ENCODE results near the gene PLEKHN1. TPM values are rescaled to one million over a fixed set of nuclear protein-coding genes. Genes with fewer than 3 reads are reported as not detected.
"Not testable (repeated sequence)": the region's sequence is repeated elsewhere in the genome, so short reads cannot be mapped to it uniquely, and the experiment has no call there.

PLEKHN1 gene
- total and polyA plus RNA-seq, 2 experiments from 2014 or later: 1.7 to 2.1 TPM

- in situ Hi-C loops (cut with MboI): no loop called here
- no peak for TF ChIP-seq EZH2phosphoT487 (IDR thresholded peaks at IDR 0.05; ENCODE audit: insufficient read depth, low read depth)
- TF ChIP-seq EZH2 (IDR thresholded peaks at IDR 0.05; ENCODE audit: insufficient read depth, poor library complexity, severe bottlenecking): no peak
- peak overlapping the region; percentile 62 for H3K4me3 ChIP-seq
Measured at GRCh38 chr1:984476-984814, 18.2 kb downstream of the PLEKHN1 start.

GRCh38 chr1:985126-985525 is 18.8 kb downstream of the PLEKHN1 start:
- no peak overlapping the region for H3K4me2 ChIP-seq (ENCODE audit: unreplicated experiment)
- H3K9me3 ChIP-seq (ENCODE audit: low read depth): no peaks in the 10 kb centered on the region
- H3K79me2 ChIP-seq (ENCODE audit: insufficient read depth): no peaks in the 10 kb centered on the region
- no peaks in the 10 kb centered on the region for H3K4me1 ChIP-seq (ENCODE audit: insufficient read depth)
- peaks cover 14% of the 10 kb centered on the region for H3K27me3 ChIP-seq (replicated peaks; ENCODE audit: insufficient read depth)
- H3F3A ChIP-seq (ENCODE audit: insufficient read depth): no peaks in the 10 kb centered on the region
- H3K4me3 ChIP-seq: no peak overlapping the region
- H3K27ac ChIP-seq: no peak overlapping the region
- no peak for DNase-seq
- H3K36me3 ChIP-seq (ENCODE audit: low read depth): no peaks in the 10 kb centered on the region
- 57 to 64% methylated on average over 13 of the region's 13 CpGs for WGBS, 2 experiments (ENCODE audit: low coverage in 1 of 2, low lambda C conversion rate in 2 of 2, missing lambda C conversion rate in 2 of 2)
- H3K9ac ChIP-seq: no peak overlapping the region
- in situ Hi-C loops (cut with MboI): no loop called here
- no peaks in the 10 kb centered on the region for H3K9me2 ChIP-seq (ENCODE audit: insufficient read depth)
- no peak overlapping the region for H2AFZ ChIP-seq
- H4K20me1 ChIP-seq (ENCODE audit: insufficient read depth): no peaks in the 10 kb centered on the region
- TF ChIP-seq EZH2phosphoT487 (IDR thresholded peaks at IDR 0.05; ENCODE audit: insufficient read depth, low read depth) (no peak), EZH2 (IDR thresholded peaks at IDR 0.05; ENCODE audit: insufficient read depth, poor library complexity, severe bottlenecking) (no peak)

More at GRCh38 chr1:984476-984814, 18.2 kb downstream of the PLEKHN1 start:
- Histone ChIP-seq H4K20me1 (ENCODE audit: insufficient read depth) (no peaks in the 10 kb centered on the region), H3K79me2 (ENCODE audit: insufficient read depth) (no peaks in the 10 kb centered on the region), H3K9ac (no peak overlapping the region), H3F3A (ENCODE audit: insufficient read depth) (no peaks in the 10 kb centered on the region), H3K27ac (no peak overlapping the region), H3K4me1 (ENCODE audit: insufficient read depth) (no peaks in the 10 kb centered on the region), H3K27me3 (replicated peaks; ENCODE audit: insufficient read depth) (peaks cover 14% of the 10 kb centered on the region), H3K9me3 (ENCODE audit: low read depth) (no peaks in the 10 kb centered on the region), H2AFZ (peak overlapping the region; percentile 62; the same call in 1 of the 2 replicates), H3K9me2 (ENCODE audit: insufficient read depth) (no peaks in the 10 kb centered on the region), H3K4me2 (ENCODE audit: unreplicated experiment) (peak overlapping the region; percentile 88), H3K36me3 (ENCODE audit: low read depth) (no peaks in the 10 kb centered on the region)
- 31 to 35% methylated on average over 12 of the region's 12 CpGs for WGBS, 2 experiments (ENCODE audit: low coverage in 1 of 2, low lambda C conversion rate in 2 of 2, missing lambda C conversion rate in 2 of 2)
- DNase-seq: no peak

- H3K79me2 ChIP-seq (ENCODE audit: insufficient read depth); H3K4me1 ChIP-seq (ENCODE audit: insufficient read depth); H3K27ac ChIP-seq; H2AFZ ChIP-seq; DNase-seq; H4K20me1 ChIP-seq (ENCODE audit: insufficient read depth); in situ Hi-C loops (cut with MboI); H3F3A ChIP-seq (ENCODE audit: insufficient read depth); H3K9ac ChIP-seq; H3K9me2 ChIP-seq (ENCODE audit: insufficient read depth); H3K9me3 ChIP-seq (ENCODE audit: low read depth); H3K4me2 ChIP-seq (ENCODE audit: unreplicated experiment); H3K36me3 ChIP-seq (ENCODE audit: low read depth); H3K4me3 ChIP-seq: not testable (repeated sequence)
- 69 to 81% methylated on average over 5 of the region's 5 CpGs for WGBS, 2 experiments (ENCODE audit: low coverage in 1 of 2, low lambda C conversion rate in 2 of 2, missing lambda C conversion rate in 2 of 2)
- H3K27me3 ChIP-seq (replicated peaks; ENCODE audit: insufficient read depth): peaks cover 12% of the 10 kb centered on the region
Measured at GRCh38 chr1:988061-988460, 21.8 kb downstream of the PLEKHN1 start.

- H3K9me2 ChIP-seq (ENCODE audit: insufficient read depth); H3K9me3 ChIP-seq (ENCODE audit: low read depth); H3K27ac ChIP-seq; in situ Hi-C loops (cut with MboI); H3K9ac ChIP-seq; H3K27me3 ChIP-seq (replicated peaks; ENCODE audit: insufficient read depth); H3K4me3 ChIP-seq; H2AFZ ChIP-seq; H3F3A ChIP-seq (ENCODE audit: insufficient read depth); H3K4me1 ChIP-seq (ENCODE audit: insufficient read depth); H3K4me2 ChIP-seq (ENCODE audit: unreplicated experiment); DNase-seq; H3K36me3 ChIP-seq (ENCODE audit: low read depth); H3K79me2 ChIP-seq (ENCODE audit: insufficient read depth); H4K20me1 ChIP-seq (ENCODE audit: insufficient read depth): not testable (repeated sequence)
- WGBS, 2 experiments (ENCODE audit: low coverage in 1 of 2, low lambda C conversion rate in 2 of 2, missing lambda C conversion rate in 2 of 2): 89 to 94% methylated on average over 6 of the region's 6 CpGs
Measured at GRCh38 chr1:991275-991674, 25.0 kb downstream of the PLEKHN1 start.

GRCh38 chr1:991895-992294 is 25.6 kb downstream of the PLEKHN1 start:
- Histone ChIP-seq H2AFZ (no peak overlapping the region), H3K36me3 (ENCODE audit: low read depth) (no peaks in the 10 kb centered on the region), H3K9me3 (ENCODE audit: low read depth) (no peaks in the 10 kb centered on the region), H3K79me2 (ENCODE audit: insufficient read depth) (no peaks in the 10 kb centered on the region), H3K4me3 (no peak overlapping the region), H3F3A (ENCODE audit: insufficient read depth) (no peaks in the 10 kb centered on the region), H3K9me2 (ENCODE audit: insufficient read depth) (no peaks in the 10 kb centered on the region), H3K4me1 (ENCODE audit: insufficient read depth) (no peaks in the 10 kb centered on the region), H3K27ac (no peak overlapping the region), H3K9ac (no peak overlapping the region), H4K20me1 (ENCODE audit: insufficient read depth) (no peaks in the 10 kb centered on the region), H3K27me3 (replicated peaks; ENCODE audit: insufficient read depth) (peaks cover 4% of the 10 kb centered on the region; the same call in 1 of the 2 replicates), H3K4me2 (ENCODE audit: unreplicated experiment) (no peak overlapping the region)
- DNase-seq: no peak
- TF ChIP-seq EZH2phosphoT487 (IDR thresholded peaks at IDR 0.05; ENCODE audit: insufficient read depth, low read depth): no peak
- no peak for TF ChIP-seq EZH2 (IDR thresholded peaks at IDR 0.05; ENCODE audit: insufficient read depth, poor library complexity, severe bottlenecking)
- in situ Hi-C loops (cut with MboI): no loop called here
- WGBS, 2 experiments (ENCODE audit: low coverage in 1 of 2, low lambda C conversion rate in 2 of 2, missing lambda C conversion rate in 2 of 2): 96% methylated on average over 10 of the region's 10 CpGs
